HG02884 (cell line): ENCODE measurements around the gene PEX16.
A peak's percentile ranks its signal among the peaks of the same experiment; 100 is the strongest.

ENCODE experiments used
- ATAC-seq: cut with Tn5 transposase; IDR thresholded peaks from one replicate; pipeline ENCODE4 v1.9.1; 2021; ENCODE audit warnings: mild to moderate bottlenecking, moderate library complexity; ENCODE audit not compliant: unreplicated experiment

PEX16 gene

DNA sequence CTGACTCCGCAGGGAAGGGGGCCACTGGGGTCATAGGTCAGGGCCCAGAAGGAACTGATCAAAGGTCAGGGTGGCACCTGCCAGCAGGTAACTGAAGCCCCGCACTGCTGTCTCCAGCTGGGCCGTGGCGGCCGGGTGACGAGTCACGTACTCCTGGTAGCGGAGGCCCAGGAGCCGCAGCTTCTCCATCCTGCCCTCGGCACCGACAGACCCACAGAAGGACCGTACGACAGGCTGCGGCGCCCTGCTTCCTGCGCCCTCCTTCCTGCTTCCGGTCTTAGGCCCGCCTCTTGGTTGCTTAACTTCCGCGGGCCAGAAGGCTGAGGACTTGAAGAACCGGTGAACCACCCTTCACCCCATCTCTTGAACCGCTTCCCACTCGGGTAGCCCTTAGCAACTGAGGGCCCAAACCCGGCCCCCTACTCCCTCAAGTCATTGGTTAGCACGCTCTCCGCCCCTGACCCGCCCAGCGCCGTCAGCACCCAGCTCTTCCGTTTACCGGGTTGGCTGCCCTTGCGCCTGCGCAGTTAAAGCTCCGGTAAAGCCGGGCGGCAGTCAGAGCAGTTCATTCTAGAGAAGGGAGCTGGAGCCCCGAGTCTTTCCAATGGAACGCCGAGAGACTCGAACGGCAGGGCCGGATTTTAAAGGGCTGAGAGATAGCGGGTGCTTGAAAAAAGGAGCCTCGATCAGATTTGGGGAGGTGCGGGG lies at the start of gene PEX16:
Gene PEX16, minus strand, starts transcription at position 255 of the 708 bp plus-strand sequence. Its CDS starts 66 bp downstream, at position 189.
- peak; percentile 92 for ATAC-seq

GRCh38 chr11:45964911-45965389 lies 47.3 kb upstream of the PEX16 start:
- ATAC-seq, result no peak

DNA sequence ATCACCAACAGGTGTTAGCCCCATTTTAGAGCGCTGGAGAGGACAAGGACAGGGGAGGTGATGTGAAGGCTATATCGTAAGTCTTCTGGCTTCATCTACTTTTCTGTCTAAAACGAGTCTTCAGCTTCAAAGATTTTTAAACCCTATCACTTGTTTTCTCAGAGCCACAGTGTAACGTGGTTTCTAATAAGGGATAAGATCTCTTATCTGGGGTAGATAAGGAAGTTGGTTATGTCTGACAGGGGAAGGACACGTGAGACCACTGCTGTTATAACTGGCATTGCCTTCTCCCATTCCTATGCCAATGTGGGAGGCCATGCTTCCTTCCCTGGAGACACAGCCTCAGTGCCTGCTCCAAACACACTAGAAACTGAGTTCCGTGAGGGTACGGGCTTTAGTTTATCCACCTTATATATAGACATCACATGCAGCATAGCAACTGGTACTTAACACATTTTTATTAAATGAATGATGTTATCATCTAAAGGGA lies 44.1 kb upstream of the PEX16 start:
- no peak for ATAC-seq

DNA sequence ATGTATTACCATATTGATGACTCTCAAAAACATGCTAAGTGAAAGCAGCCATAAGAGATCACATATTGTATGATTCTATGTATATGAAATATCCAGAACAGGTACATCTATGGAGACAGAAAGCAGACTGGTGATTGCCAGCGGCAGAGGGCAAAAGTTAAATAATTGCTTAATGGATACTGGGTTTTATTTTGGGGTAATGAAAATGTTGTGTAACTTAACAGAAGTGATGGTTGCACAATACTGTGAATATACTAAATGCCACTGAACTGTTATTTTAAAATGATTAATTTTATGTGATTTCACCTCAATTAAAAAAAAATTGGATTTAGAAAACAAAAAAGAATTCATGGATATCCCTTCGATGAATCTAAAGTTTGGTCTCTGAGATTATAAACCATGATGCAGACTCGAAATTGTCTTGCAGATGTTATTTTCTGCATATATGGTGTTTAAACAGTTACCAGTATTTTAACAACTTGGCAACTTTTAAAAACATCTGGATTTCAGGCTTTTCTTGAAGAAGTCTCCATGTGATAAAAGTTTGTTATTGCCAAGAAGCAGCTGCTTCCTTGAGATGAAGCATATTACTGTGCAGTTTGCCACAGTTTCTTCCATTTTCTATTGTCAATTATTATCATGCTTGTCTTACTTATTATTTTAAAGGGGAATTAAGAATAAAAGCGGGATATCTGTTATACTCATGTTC lies 42.9 kb upstream of the PEX16 start:
- no peak for ATAC-seq

GRCh38 chr11:45959851-45960250 lies 42.2 kb upstream of the PEX16 start:
- no peak for ATAC-seq

DNA sequence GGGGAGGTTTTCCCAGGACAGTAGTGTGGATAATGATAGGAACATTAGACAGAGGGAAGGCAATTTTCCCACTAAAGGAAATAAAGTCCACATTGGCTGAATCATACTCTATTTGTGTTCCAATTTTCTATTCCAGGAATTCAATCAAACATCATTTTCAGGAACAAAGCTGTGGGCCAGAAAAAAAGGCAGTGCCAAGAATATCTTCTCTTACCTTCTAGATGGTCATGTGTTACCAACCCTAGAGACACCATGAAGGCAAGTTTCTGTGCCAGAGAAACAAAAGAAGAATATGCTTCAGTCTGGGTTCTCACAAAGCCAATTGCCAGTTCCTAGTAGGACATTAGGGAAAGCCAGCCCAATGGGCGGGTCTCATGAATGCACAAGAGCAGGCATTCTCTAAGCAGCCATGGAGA lies 32.3 kb upstream of the PEX16 start:
- ATAC-seq, result no peak

DNA sequence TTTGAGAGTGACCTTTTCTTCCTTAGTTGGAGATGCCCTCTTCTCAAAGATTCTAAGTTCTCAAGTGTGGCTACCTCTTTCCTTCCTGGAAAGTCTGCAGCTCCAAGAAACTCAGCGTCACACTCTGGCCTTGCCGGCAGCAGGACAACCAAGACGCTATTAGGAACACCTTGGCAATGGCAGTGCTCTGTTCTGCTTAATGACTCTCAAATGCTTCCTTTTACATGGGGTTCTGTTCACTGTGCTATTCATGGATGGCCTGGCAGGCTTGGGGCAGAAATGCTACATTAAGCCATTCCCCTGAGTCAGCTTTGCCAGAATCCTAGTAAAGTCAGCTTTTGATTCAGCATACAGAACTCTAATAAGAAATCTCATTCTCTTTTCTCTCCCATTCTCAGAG lies 30.7 kb upstream of the PEX16 start:
- no peak for ATAC-seq

DNA sequence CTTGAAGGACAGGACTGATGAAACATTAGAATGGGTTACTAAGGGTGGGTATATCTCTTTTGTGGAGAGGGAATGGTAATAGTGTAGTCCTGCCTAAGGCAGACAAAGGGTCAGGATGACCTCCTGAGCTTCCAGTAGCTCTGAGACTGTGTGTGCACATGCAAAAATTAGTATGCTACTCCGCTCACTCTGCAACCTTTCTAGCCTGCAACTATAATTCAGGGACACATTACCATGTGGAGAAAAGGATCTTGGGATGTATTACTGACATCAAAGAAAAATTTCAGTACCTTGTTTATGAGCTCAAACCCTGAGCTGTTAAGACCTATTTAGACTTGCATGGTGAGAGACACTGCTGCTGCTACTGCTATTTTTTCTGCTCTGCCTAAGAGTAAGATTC lies 30.2 kb upstream of the PEX16 start:
- ATAC-seq, result no peak

GRCh38 chr11:45945397-45945999 lies 27.8 kb upstream of the PEX16 start:
- ATAC-seq, result no peak

DNA sequence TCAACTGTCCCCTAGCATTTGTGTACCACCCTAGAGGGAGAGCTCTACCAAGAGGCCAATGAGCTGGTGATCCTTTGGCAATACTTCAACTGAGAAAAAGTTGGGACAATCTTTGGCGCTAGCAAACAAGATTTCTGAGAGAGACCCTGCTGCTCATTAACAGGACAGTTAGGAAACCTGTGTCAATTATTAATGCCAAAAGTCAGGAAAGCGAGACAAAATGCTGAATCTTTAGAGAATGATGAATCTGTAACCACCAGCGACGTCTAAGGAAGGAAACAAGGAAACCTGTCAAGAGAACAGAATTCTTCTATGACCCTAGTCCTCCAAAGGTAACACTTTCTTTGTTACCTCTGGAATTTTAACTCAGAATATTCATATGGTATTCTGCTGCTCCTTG lies 24.7 kb upstream of the PEX16 start:
- ATAC-seq, result no peak

GRCh38 chr11:45941285-45941684 lies 23.6 kb upstream of the PEX16 start:
- no peak for ATAC-seq

- ATAC-seq, result no peak
Measured at GRCh38 chr11:45939836-45940235, 22.2 kb upstream of the PEX16 start.

DNA sequence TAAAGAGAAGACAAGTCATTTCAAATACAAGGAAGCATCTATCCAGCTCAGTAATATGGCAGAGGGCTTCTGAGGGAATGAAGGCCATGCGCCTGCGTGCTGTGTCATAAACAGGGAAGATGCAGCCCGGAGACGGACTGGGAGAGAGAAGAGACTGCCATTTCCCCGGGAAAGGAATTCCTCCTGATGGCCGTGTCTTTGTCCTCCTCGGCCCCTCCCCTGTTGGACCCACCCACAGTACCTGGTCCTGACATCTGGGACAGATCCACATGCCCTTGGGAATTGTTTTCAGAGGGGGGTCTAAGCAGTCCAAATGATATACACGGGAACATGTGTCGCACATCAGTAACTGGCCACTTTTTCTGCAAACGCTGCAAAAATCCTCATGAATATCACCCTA lies 20.2 kb upstream of the PEX16 start:
- ATAC-seq, result no peak

DNA sequence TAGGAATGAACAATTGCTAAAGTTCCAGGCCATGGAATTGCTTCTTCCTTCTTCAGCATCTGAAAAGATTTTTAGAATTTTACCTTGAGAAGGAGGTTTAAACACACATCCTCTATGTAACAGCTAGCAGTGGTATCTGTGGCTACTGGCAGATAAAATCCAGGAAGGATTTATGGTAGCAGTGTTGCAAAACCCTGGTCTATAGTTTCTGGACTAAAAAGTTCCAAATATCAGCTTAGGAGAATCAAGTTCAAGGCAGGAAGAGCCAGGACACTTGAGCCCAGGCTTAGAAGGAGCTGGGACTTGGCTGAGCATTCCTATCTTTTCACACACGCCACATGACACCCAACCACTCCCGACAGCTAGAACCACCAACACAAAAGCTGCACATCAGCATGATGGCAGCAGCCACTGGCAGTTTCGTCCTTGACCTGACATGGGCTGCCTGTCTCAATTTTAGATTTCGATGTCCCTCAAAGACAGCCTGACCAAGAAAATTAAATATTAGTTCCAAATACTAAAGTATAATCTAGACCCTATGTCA lies 18.9 kb upstream of the PEX16 start:
- ATAC-seq, result no peak

- no peak for ATAC-seq
Measured at GRCh38 chr11:45935349-45936064, 17.8 kb upstream of the PEX16 start.

- ATAC-seq, result no peak
Measured at GRCh38 chr11:45934580-45935318, 17.1 kb upstream of the PEX16 start.

DNA sequence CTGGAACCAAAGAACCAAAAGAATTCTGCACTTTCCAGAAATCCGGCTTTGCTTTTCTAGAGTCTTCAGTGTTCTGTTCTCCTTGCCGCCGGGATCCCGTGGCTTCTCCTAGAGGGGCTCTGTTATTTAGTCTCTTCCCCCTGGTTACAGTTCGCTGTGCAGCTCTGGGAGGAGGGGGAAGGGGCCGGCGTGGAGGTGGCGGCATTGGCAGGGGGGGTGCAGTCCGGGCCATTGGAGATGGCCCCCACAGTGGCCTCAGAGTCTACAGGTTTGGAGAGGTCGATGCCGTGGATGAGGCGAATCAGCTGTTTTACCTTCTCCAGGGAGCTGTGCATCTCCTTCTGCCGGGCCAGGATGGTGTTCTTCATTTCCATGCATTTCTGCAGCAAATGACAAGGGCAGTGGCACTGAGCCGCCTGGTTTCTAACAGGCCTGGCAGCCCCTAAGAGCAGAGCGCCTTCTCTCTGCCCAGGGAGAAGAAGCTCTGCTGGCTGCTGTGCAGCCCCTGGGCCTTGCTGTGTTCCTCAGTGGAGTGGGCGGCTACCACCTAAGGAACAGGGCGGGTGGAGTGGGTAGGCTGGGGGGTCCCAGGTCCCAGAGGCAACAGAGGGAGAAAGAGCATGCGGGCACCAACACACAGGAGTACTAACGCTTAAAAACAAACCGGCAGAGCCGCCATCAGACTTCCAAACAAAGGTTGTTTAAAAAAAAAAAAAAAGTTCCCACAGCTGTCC lies 16.3 kb upstream of the PEX16 start:
- ATAC-seq, result no peak

- ATAC-seq, result no peak
Measured at GRCh38 chr11:45933131-45933831, 15.6 kb upstream of the PEX16 start.

DNA sequence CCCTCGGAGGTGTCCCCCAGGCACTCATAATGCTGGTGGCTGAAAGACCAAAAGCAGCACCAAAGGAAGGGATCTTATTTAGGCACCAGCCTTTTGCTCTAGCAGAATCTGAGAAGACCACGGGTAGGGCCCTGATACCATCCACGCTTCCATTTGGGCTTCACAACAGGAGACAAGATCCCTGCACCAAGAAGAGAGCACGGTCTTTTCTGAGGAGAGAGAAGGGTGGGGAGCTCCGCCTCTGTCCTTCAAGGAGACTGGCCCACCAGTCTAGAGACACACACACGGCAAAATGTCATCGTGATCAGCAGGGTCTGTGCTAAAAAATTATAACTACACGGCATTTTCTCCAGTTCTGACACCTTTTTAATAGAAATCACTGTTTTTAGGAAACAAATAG lies 14.5 kb upstream of the PEX16 start:
- ATAC-seq, result no peak
